Measurements from ENCODE around the gene KCNK5. TPM values are rescaled to one million over a fixed set of nuclear protein-coding genes. Genes with fewer than 3 reads are reported as not detected.

Gene KCNK5
- polyA plus RNA-seq, 1 donor from 2014 or later = not detected

DNA sequence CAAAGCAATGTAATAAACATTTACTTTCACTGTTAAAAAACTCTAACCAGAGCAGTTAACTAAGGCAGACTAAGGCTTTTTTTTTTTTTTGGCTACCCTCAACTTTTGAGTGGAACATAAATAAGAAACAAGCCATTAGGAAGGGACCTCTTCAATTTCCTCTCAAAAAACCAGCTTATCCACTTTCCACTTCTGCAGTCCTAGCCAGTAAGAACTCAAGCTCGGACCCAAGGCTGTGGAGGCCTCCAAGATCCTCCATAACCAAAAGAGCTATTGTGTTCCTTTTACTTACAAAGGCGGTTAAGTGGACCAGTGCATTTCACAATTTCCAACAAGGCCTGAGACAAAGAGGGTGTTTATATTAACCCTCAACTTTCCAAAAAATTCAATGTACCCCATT lies 5.3 kb downstream of the KCNK5 start:
- H3F3A ChIP-seq (ENCODE audit: insufficient read depth, low read length, poor library complexity, severe bottlenecking) = no peaks in the 10 kb centered on the region
- H3K27me3 ChIP-seq (ENCODE audit: insufficient read depth, low read depth, low read length) = peaks cover 9% of the 10 kb centered on the region
- H3K9ac ChIP-seq (ENCODE audit: low read length) = no peak overlapping the region
- H3K9me2 ChIP-seq (ENCODE audit: insufficient read depth, low read length) = no peaks in the 10 kb centered on the region
- no peak overlapping the region for H3K27ac ChIP-seq (ENCODE audit: low read length)
- no peaks in the 10 kb centered on the region for H4K20me1 ChIP-seq (ENCODE audit: insufficient read depth)
- H3K9me3 ChIP-seq (ENCODE audit: low read length) = no peaks in the 10 kb centered on the region
- no peak overlapping the region for H3K4me3 ChIP-seq (ENCODE audit: low read length)
- H3K4me2 ChIP-seq (ENCODE audit: low read length) = no peak overlapping the region
- H3K36me3 ChIP-seq (ENCODE audit: insufficient read depth, low read length) = no peaks in the 10 kb centered on the region
- no peaks in the 10 kb centered on the region for H3K79me2 ChIP-seq (replicated peaks; ENCODE audit: insufficient read depth, low read length)
- no peak for TF ChIP-seq TAF1 (IDR thresholded peaks at IDR 0.05; ENCODE audit: low read depth)
- TF ChIP-seq SMC3 (conservative IDR thresholded peaks at IDR 0.05; ENCODE audit: poor library complexity) = no peak
- no peak for TF ChIP-seq EZH2 (IDR thresholded peaks at IDR 0.05; ENCODE audit: borderline replicate concordance, insufficient read depth, low read length, poor library complexity, severe bottlenecking)
- no peak for TF ChIP-seq REST (IDR thresholded peaks at IDR 0.05; ENCODE audit: borderline replicate concordance)
- no peak for TF ChIP-seq POLR2AphosphoS5 (IDR thresholded peaks at IDR 0.05)
- TF ChIP-seq CTCF (IDR thresholded peaks at IDR 0.05; ENCODE audit: poor library complexity, severe bottlenecking) = no peak
- no peak for TF ChIP-seq RAD21 (conservative IDR thresholded peaks at IDR 0.05)
- no peak for TF ChIP-seq MXI1 (conservative IDR thresholded peaks at IDR 0.05; ENCODE audit: poor library complexity, severe bottlenecking)
- TF ChIP-seq EP300 (conservative IDR thresholded peaks at IDR 0.05; ENCODE audit: poor library complexity, severe bottlenecking) = no peak
- no peak overlapping the region for H2AFZ ChIP-seq (ENCODE audit: low read depth, low read length)

DNA sequence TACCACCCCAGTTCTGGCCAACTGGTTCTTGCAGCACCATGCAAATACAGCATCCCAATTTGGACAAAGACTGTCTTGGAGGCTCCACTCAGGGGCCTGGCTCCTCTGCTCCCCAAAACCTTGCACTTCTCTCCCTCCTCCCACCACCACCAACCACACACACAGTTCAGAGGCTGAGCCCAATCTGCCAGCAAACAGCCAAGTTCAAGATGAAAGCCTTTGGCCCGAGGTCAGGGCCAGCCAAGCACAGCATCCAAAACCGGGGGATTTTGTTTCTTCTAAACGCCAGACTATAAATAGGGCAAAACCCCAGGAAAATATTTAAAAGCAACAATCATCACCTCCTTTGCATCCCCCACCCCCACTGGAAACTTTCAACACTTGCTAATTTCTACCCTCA lies 5.7 kb downstream of the KCNK5 start:
- no peaks in the 10 kb centered on the region for H3K79me2 ChIP-seq (replicated peaks; ENCODE audit: insufficient read depth, low read length)

More for the DNA sequence above, 5.7 kb downstream of the KCNK5 start:
- no peak overlapping the region for H2AFZ ChIP-seq (ENCODE audit: low read depth, low read length)
- H3K9me2 ChIP-seq (ENCODE audit: insufficient read depth, low read length) = no peaks in the 10 kb centered on the region
- H3K9me3 ChIP-seq (ENCODE audit: low read length) = no peaks in the 10 kb centered on the region
- no peak overlapping the region for H3K9ac ChIP-seq (ENCODE audit: low read length)
- H3K27me3 ChIP-seq (ENCODE audit: insufficient read depth, low read depth, low read length) = peaks cover 4% of the 10 kb centered on the region
- no peaks in the 10 kb centered on the region for H4K20me1 ChIP-seq (ENCODE audit: insufficient read depth)
- TF ChIP-seq REST (IDR thresholded peaks at IDR 0.05; ENCODE audit: borderline replicate concordance) (no peak), POLR2AphosphoS5 (IDR thresholded peaks at IDR 0.05) (no peak), RAD21 (conservative IDR thresholded peaks at IDR 0.05) (no peak), MXI1 (conservative IDR thresholded peaks at IDR 0.05; ENCODE audit: poor library complexity, severe bottlenecking) (no peak), CTCF (IDR thresholded peaks at IDR 0.05; ENCODE audit: poor library complexity, severe bottlenecking) (no peak), TAF1 (IDR thresholded peaks at IDR 0.05; ENCODE audit: low read depth) (no peak), EZH2 (IDR thresholded peaks at IDR 0.05; ENCODE audit: borderline replicate concordance, insufficient read depth, low read length, poor library complexity, severe bottlenecking) (no peak), SMC3 (conservative IDR thresholded peaks at IDR 0.05; ENCODE audit: poor library complexity) (no peak), EP300 (conservative IDR thresholded peaks at IDR 0.05; ENCODE audit: poor library complexity, severe bottlenecking) (no peak)
- H3K4me3 ChIP-seq (ENCODE audit: low read length) = no peak overlapping the region
- H3K4me2 ChIP-seq (ENCODE audit: low read length) = no peak overlapping the region
- H3K36me3 ChIP-seq (ENCODE audit: insufficient read depth, low read length) = no peaks in the 10 kb centered on the region
- H3F3A ChIP-seq (ENCODE audit: insufficient read depth, low read length, poor library complexity, severe bottlenecking) = no peaks in the 10 kb centered on the region
- H3K27ac ChIP-seq (ENCODE audit: low read length) = no peak overlapping the region

Measured in neural cell (in vitro differentiated cells).